ENCODE results near the gene ARHGEF17. TPM values are rescaled to one million over a fixed set of nuclear protein-coding genes. Genes with fewer than 3 reads are reported as not detected.

The ARHGEF17 gene
- total and polyA plus RNA-seq, 3 donors from 2014 or later = 29.4 to 58.5 (median 50.1) TPM

DNA sequence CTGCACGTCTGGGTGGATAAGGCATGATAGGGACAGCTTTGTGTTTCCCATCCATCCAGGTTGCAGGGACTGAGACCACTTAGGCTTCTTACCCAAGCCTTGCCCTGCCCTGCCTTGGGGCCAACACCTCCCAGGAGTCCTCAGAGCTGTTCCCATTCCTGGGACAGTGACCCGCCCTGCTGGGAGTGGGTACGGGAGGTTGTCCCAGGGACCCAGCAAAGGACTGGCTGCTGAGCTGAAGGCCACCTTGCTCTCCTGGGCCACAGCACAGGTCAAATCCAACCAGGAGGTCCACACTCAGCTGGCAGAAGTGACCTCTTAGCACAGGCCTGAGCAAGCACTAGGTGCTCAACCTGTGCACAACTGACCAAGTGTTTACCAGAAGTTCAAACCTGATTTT lies 16.9 kb upstream of the ARHGEF17 start:
- H3K4me3 ChIP-seq = no peak overlapping the region
- H3K27ac ChIP-seq = no peak overlapping the region
- no peaks in the 10 kb centered on the region for H3K27me3 ChIP-seq
- H3K9me3 ChIP-seq = no peaks in the 10 kb centered on the region
- 96 to 100% methylated on average over 1 to 3 of the region's 3 CpGs for WGBS, 2 donors
- intact Hi-C loops (cut with DNase I; ENCODE audit: low total_unique reads) = no loop called here
- H3K4me1 ChIP-seq = peaks cover 25% of the 10 kb centered on the region
- no peak for TF ChIP-seq POLR2A (IDR thresholded peaks at IDR 0.05)
- TF ChIP-seq, protein P1, sequence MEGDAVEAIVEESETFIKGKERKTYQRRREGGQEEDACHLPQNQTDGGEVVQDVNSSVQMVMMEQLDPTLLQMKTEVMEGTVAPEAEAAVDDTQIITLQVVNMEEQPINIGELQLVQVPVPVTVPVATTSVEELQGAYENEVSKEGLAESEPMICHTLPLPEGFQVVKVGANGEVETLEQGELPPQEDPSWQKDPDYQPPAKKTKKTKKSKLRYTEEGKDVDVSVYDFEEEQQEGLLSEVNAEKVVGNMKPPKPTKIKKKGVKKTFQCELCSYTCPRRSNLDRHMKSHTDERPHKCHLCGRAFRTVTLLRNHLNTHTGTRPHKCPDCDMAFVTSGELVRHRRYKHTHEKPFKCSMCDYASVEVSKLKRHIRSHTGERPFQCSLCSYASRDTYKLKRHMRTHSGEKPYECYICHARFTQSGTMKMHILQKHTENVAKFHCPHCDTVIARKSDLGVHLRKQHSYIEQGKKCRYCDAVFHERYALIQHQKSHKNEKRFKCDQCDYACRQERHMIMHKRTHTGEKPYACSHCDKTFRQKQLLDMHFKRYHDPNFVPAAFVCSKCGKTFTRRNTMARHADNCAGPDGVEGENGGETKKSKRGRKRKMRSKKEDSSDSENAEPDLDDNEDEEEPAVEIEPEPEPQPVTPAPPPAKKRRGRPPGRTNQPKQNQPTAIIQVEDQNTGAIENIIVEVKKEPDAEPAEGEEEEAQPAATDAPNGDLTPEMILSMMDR (IDR thresholded peaks at IDR 0.05) = no peak
- H3K36me3 ChIP-seq (ENCODE audit: low read depth, missing control alignments) = no peaks in the 10 kb centered on the region
- no peak for DNase-seq

DNA sequence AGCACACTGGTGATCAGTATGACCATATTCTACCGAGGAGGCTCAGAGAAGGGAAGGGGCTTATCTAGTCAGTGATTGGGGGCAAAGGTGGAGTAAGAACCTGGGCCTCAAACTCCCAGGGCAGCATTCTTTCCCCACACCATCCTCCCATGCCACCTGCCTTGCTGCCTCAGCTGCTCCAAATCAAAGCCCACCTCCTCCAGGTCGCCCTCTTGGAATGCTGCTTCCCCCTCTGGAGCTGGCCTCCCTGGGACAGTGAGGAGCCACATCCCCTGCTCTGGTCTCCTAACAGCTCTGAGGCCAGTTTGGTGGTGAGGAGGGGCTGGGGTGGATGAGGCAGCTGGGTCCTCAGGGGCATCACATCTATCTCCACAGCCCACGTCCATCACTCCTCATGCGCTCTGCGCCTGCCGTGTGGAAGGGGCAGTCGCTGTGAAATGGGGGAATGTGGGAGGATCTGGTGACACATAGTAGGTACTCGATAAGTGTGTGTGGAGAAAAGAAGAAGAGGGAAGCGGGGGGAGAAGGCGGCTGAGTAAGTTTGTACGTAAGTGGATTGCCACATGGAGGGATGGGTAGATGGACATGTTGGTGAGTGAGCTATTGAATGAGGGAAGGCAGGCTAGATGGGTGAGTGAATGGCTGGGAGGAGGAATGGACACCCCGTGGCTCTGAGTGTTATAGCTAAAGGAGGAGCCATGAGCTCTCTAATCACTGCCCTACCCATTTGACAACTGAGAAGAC lies 16.1 kb upstream of the ARHGEF17 start:
- Histone ChIP-seq H3K4me1 (peaks cover 25% of the 10 kb centered on the region), H3K9me3 (no peaks in the 10 kb centered on the region), H3K4me3 (no peak overlapping the region), H3K27ac (no peak overlapping the region), H3K27me3 (no peaks in the 10 kb centered on the region), H3K36me3 (ENCODE audit: low read depth, missing control alignments) (no peaks in the 10 kb centered on the region)
- TF ChIP-seq POLR2A (IDR thresholded peaks at IDR 0.05) = no peak
- TF ChIP-seq, protein P1 (IDR thresholded peaks at IDR 0.05) = no peak
- no peak for DNase-seq
- intact Hi-C loops (cut with DNase I; ENCODE audit: low total_unique reads) = no loop called here
- 88 to 91% methylated on average over 11 to 12 of the region's 12 CpGs for WGBS, 2 donors

DNA sequence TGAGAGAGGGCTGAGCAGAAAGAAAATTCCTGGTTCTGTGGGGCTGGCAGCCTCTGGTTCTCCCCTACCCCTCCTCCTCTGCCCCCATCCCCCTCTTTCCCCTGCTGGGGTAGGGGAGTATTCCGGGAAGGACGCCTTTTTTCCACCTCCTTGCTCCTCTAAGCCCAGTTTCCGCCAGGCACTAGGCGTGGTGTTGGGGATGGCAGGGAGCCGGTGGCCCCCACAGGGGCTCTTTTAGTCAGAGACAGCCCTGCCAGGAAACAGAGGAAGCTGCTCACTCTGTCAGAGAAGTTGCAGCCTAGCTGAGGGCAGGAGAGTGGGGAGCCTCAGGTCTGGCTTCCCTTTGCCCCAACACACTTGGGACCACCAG lies 15.6 kb upstream of the ARHGEF17 start:
- Histone ChIP-seq H3K4me3 (no peak overlapping the region), H3K4me1 (peaks cover 21% of the 10 kb centered on the region), H3K27me3 (no peaks in the 10 kb centered on the region), H3K27ac (no peak overlapping the region), H3K9me3 (no peaks in the 10 kb centered on the region), H3K36me3 (ENCODE audit: low read depth, missing control alignments) (no peaks in the 10 kb centered on the region)
- no peak for DNase-seq
- intact Hi-C loops (cut with DNase I; ENCODE audit: low total_unique reads) = no loop called here
- no peak for TF ChIP-seq POLR2A (IDR thresholded peaks at IDR 0.05)
- TF ChIP-seq, protein P1 (IDR thresholded peaks at IDR 0.05) = no peak
- 68 to 76% methylated on average over 5 of the region's 5 CpGs for WGBS, 2 donors

DNA sequence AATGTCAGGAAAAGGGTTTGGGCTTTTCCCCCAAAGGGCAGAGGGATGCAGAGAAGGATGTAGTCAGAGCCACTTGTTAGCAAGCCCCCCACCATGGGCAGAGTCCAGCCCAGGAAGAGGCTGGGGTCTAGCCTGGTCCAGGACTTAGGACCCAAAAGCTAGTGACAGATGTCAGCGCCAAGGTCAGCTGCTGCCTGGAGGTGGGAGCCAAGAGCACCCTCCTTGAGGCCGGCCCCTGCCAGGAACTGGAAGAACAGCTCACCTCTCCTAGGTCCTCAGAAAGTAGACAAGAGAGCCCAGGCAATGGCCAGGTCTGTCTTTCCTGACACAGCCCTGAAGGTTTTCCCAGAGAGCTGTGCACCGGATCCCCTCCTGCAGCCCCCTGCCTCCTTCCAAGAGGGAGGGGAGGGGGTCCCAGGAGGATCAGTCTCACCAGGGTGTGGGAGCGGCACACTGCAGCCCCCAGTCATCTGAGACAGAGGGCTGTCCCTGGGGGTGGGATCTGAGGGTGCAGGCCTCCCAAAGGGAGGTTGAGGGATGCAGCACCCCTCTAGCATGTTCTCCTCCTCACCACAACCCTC lies 14.6 kb upstream of the ARHGEF17 start:
- peaks cover 13% of the 10 kb centered on the region for H3K4me1 ChIP-seq
- no peaks in the 10 kb centered on the region for H3K27me3 ChIP-seq
- intact Hi-C loops (cut with DNase I; ENCODE audit: low total_unique reads) = no loop called here
- H3K27ac ChIP-seq = no peak overlapping the region
- no peaks in the 10 kb centered on the region for H3K36me3 ChIP-seq (ENCODE audit: low read depth, missing control alignments)
- no peaks in the 10 kb centered on the region for H3K9me3 ChIP-seq
- no peak for DNase-seq
- 90 to 96% methylated on average over 3 to 4 of the region's 4 CpGs for WGBS, 2 donors
- TF ChIP-seq, protein P1 (IDR thresholded peaks at IDR 0.05) = no peak
- no peak for TF ChIP-seq POLR2A (IDR thresholded peaks at IDR 0.05)
- no peak overlapping the region for H3K4me3 ChIP-seq

DNA sequence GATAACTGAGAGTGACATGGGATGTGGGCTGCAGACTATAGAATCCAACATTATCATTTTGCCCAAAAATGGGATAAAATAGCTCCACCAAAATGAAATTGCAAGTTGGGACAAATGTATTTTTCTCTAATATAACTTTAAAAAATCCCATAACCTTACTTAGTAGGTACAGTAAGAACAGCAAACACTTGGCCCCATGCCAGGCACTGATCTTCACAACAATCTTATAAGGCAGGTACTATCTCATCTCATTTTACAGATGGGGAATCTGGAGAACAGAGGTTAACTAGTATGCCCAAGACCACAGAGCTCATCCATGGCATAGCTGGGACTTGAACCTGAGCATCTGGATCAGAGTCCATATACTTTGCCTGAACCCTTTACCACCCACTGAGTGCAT lies 13.5 kb upstream of the ARHGEF17 start:
- TF ChIP-seq, protein P1 (IDR thresholded peaks at IDR 0.05) = no peak
- TF ChIP-seq POLR2A (IDR thresholded peaks at IDR 0.05) = no peak
- Histone ChIP-seq H3K4me3 (no peak overlapping the region), H3K4me1 (peaks cover 3% of the 10 kb centered on the region), H3K36me3 (ENCODE audit: low read depth, missing control alignments) (no peaks in the 10 kb centered on the region), H3K27me3 (no peaks in the 10 kb centered on the region), H3K9me3 (no peaks in the 10 kb centered on the region), H3K27ac (no peak overlapping the region)
- DNase-seq = no peak
- intact Hi-C loops (cut with DNase I; ENCODE audit: low total_unique reads) = no loop called here

Measured in testis (tissue), 3 donors.